ENCODE data around the gene AP3S1.

The AP3S1 gene

DNA sequence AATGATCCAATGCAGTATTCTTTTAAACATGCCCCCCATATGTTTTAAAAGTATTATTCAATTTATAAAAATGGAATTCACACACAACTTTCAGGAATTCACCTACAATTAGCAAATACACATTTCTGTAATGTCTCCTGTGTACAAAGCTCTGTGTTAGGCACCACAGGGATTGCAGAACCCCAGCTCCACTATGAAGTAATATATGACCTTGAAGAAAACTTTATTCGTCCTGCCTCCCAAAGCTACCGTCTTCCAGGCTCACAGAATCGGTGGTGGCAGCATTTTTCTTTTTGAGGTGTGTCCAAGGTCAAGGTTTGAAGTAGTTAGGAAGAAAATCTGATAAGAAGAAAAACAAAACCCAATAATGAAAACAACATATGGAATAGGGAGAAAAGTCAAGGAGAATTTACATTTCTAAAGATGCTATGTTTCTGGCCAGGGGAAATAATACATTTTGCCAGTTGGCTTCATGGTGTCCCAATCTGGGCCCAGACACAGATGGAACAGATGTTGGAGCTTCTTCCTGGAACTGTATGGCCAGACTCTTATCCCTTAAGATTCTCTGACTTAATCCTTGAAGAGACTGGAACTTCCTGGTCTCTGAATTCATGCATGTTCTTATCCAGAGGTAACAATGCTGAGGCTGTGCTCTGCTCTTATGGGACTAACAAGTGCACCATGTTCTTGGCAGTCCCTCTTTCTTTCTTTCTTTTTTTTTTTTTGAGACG lies 98.5 kb downstream of the AP3S1 start:
- peaks cover 0 to 4% of the 10 kb centered on the region in 2 donors for H3K4me1 ChIP-seq (ENCODE audit: control insufficient read depth in 2 of 2, insufficient read depth in 1 of 2, low read depth in 1 of 2, low read length in 2 of 2)
- H3K4me2 ChIP-seq (ENCODE audit: insufficient read depth, low read length, poor library complexity, severe bottlenecking): no peak overlapping the region
- no peaks in the 10 kb centered on the region for H3K36me3 ChIP-seq (replicated peaks in 1 of 2; ENCODE audit: control insufficient read depth in 2 of 2, insufficient read depth in 2 of 2, low read length in 2 of 2)
- no peak overlapping the region for H2BK120ac ChIP-seq (ENCODE audit: low read depth, low read length)
- H2BK5ac ChIP-seq (ENCODE audit: low read length): no peak overlapping the region
- no peak overlapping the region for H3K18ac ChIP-seq (ENCODE audit: low read length)
- H3K79me1 ChIP-seq (ENCODE audit: low read depth, low read length): no peaks in the 10 kb centered on the region
- no peak overlapping the region for H3K23ac ChIP-seq (ENCODE audit: low read depth, low read length, poor library complexity)
- no CpG with 5 or more reads among the region's 4 CpGs for WGBS, 2 donors (ENCODE audit: extremely low coverage in 2 of 2, insufficient read length in 2 of 2, insufficient replicate concordance in 1 of 2)
- no peak overlapping the region for H2AFZ ChIP-seq (ENCODE audit: low read length)
- no peak overlapping the region for H4K91ac ChIP-seq (ENCODE audit: low read depth, low read length, poor library complexity)
- H3K27me3 ChIP-seq (ENCODE audit: control insufficient read depth in 3 of 3, insufficient read depth in 3 of 3, low read depth in 1 of 3, low read length in 3 of 3): no peaks in the 10 kb centered on the region
- H3K9me3 ChIP-seq (replicated peaks in 1 of 2; ENCODE audit: control insufficient read depth in 2 of 2, insufficient read depth in 1 of 2, low read depth in 1 of 2, low read length in 2 of 2): no peaks in the 10 kb centered on the region
- no peak overlapping the region for H3K4ac ChIP-seq (ENCODE audit: low read length)
- H4K8ac ChIP-seq (ENCODE audit: low read depth, low read length): no peak overlapping the region
- no peak overlapping the region for H3K14ac ChIP-seq (ENCODE audit: low read length)
- no peak overlapping the region for H2BK15ac ChIP-seq (ENCODE audit: low read length)
- no peak overlapping the region for H2AK5ac ChIP-seq (ENCODE audit: low read depth, low read length)
- no peak for DNase-seq (ENCODE audit: low spot score)
- H2BK12ac ChIP-seq (ENCODE audit: low read length): no peak overlapping the region
- no peak overlapping the region for H3K9ac ChIP-seq (ENCODE audit: low read depth, low read length, poor library complexity)
- no peak overlapping the region for H3K4me3 ChIP-seq (ENCODE audit: low read length in 2 of 2)
- no peak overlapping the region for H3K27ac ChIP-seq (replicated peaks; ENCODE audit: low read length)

DNA sequence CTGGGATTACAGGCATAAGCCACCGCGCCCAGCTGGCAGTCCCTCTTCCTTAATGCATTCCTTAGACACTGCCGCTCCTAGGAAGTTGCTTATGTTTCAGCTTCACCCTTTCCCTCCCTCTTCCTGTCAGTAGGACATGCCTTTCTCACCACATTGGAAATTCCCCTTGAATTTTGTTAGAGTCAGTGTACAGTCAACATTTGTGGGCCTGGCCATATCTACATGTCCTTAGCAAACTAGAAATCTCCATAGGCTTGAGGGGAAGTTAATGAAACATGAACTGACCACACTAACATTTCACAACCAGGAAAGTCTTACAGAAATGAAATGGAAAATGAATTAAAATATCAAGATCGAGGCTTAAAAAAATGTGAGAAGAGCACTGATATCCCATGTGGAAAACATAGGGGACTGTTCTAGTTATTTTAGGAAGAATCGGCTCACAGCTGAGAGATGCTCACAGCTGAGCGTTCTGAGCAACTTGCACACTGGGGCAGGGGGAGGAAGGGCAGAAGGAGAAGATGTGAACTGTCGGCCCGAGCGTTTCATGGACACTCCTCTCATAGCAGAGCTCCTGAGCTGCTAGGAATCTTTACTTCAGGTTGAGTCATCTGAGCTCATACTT lies 99.4 kb downstream of the AP3S1 start:
- Histone ChIP-seq H2AK5ac (ENCODE audit: low read depth, low read length) (no peak overlapping the region), H4K91ac (ENCODE audit: low read depth, low read length, poor library complexity) (no peak overlapping the region), H2BK5ac (ENCODE audit: low read length) (no peak overlapping the region), H3K27me3 (ENCODE audit: control insufficient read depth in 3 of 3, insufficient read depth in 3 of 3, low read depth in 1 of 3, low read length in 3 of 3) (no peaks in the 10 kb centered on the region), H3K4me3 (ENCODE audit: low read length in 2 of 2) (no peak overlapping the region), H2BK15ac (ENCODE audit: low read length) (no peak overlapping the region), H3K79me1 (ENCODE audit: low read depth, low read length) (no peaks in the 10 kb centered on the region), H3K27ac (replicated peaks; ENCODE audit: low read length) (no peak overlapping the region), H3K23ac (ENCODE audit: low read depth, low read length, poor library complexity) (no peak overlapping the region), H3K36me3 (replicated peaks in 1 of 2; ENCODE audit: control insufficient read depth in 2 of 2, insufficient read depth in 2 of 2, low read length in 2 of 2) (no peaks in the 10 kb centered on the region), H3K9ac (ENCODE audit: low read depth, low read length, poor library complexity) (no peak overlapping the region), H3K4ac (ENCODE audit: low read length) (no peak overlapping the region), H3K9me3 (replicated peaks in 1 of 2; ENCODE audit: control insufficient read depth in 2 of 2, insufficient read depth in 1 of 2, low read depth in 1 of 2, low read length in 2 of 2) (no peaks in the 10 kb centered on the region), H2BK12ac (ENCODE audit: low read length) (no peak overlapping the region), H3K18ac (ENCODE audit: low read length) (no peak overlapping the region), H2BK120ac (ENCODE audit: low read depth, low read length) (no peak overlapping the region), H3K4me1 (ENCODE audit: control insufficient read depth in 2 of 2, insufficient read depth in 1 of 2, low read depth in 1 of 2, low read length in 2 of 2) (peaks cover 0 to 4% of the 10 kb centered on the region in 2 donors), H3K4me2 (ENCODE audit: insufficient read depth, low read length, poor library complexity, severe bottlenecking) (no peak overlapping the region), H2AFZ (ENCODE audit: low read length) (no peak overlapping the region), H3K14ac (ENCODE audit: low read length) (no peak overlapping the region), H4K8ac (ENCODE audit: low read depth, low read length) (no peak overlapping the region)
- no CpG with 5 or more reads among the region's 9 CpGs for WGBS, 2 donors (ENCODE audit: extremely low coverage in 2 of 2, insufficient read length in 2 of 2, insufficient replicate concordance in 1 of 2)
- DNase-seq (ENCODE audit: low spot score): no peak

GRCh38 chr5:115944501-115944900 lies 102.8 kb downstream of the AP3S1 start:
- H3K14ac ChIP-seq (ENCODE audit: low read length): no peak overlapping the region
- H3K79me1 ChIP-seq (ENCODE audit: low read depth, low read length): no peaks in the 10 kb centered on the region
- no peak overlapping the region for H3K4me2 ChIP-seq (ENCODE audit: insufficient read depth, low read length, poor library complexity, severe bottlenecking)
- no peak overlapping the region for H3K23ac ChIP-seq (ENCODE audit: low read depth, low read length, poor library complexity)
- H2BK15ac ChIP-seq (ENCODE audit: low read length): no peak overlapping the region
- H2BK5ac ChIP-seq (ENCODE audit: low read length): no peak overlapping the region
- H2AFZ ChIP-seq (ENCODE audit: low read length): no peak overlapping the region
- H2BK12ac ChIP-seq (ENCODE audit: low read length): no peak overlapping the region
- no peak overlapping the region for H3K18ac ChIP-seq (ENCODE audit: low read length)
- H3K4ac ChIP-seq (ENCODE audit: low read length): no peak overlapping the region
- no peaks in the 10 kb centered on the region for H3K27me3 ChIP-seq (ENCODE audit: control insufficient read depth in 3 of 3, insufficient read depth in 3 of 3, low read depth in 1 of 3, low read length in 3 of 3)
- no peaks in the 10 kb centered on the region for H3K9me3 ChIP-seq (replicated peaks in 1 of 2; ENCODE audit: control insufficient read depth in 2 of 2, insufficient read depth in 1 of 2, low read depth in 1 of 2, low read length in 2 of 2)
- H2AK5ac ChIP-seq (ENCODE audit: low read depth, low read length): no peak overlapping the region
- H3K4me3 ChIP-seq (ENCODE audit: low read length in 2 of 2): no peak overlapping the region
- no peak overlapping the region for H4K8ac ChIP-seq (ENCODE audit: low read depth, low read length)
- no peak for DNase-seq (ENCODE audit: low spot score)
- H2BK120ac ChIP-seq (ENCODE audit: low read depth, low read length): no peak overlapping the region
- no peaks in the 10 kb centered on the region for H3K36me3 ChIP-seq (replicated peaks in 1 of 2; ENCODE audit: control insufficient read depth in 2 of 2, insufficient read depth in 2 of 2, low read length in 2 of 2)
- H4K91ac ChIP-seq (ENCODE audit: low read depth, low read length, poor library complexity): no peak overlapping the region
- H3K4me1 ChIP-seq (ENCODE audit: control insufficient read depth in 2 of 2, insufficient read depth in 1 of 2, low read depth in 1 of 2, low read length in 2 of 2): peaks cover 0 to 2% of the 10 kb centered on the region in 2 donors
- WGBS, 2 donors (ENCODE audit: extremely low coverage in 2 of 2, insufficient read length in 2 of 2, insufficient replicate concordance in 1 of 2): no CpG with 5 or more reads among the region's 3 CpGs
- no peak overlapping the region for H3K9ac ChIP-seq (ENCODE audit: low read depth, low read length, poor library complexity)
- H3K27ac ChIP-seq (replicated peaks; ENCODE audit: low read length): no peak overlapping the region

GRCh38 chr5:115946655-115947054 lies 104.9 kb downstream of the AP3S1 start:
- Histone ChIP-seq H3K14ac (ENCODE audit: low read length) (no peak overlapping the region), H3K9me3 (replicated peaks in 1 of 2; ENCODE audit: control insufficient read depth in 2 of 2, insufficient read depth in 1 of 2, low read depth in 1 of 2, low read length in 2 of 2) (no peaks in the 10 kb centered on the region), H2BK15ac (ENCODE audit: low read length) (no peak overlapping the region), H3K27ac (replicated peaks; ENCODE audit: low read length) (no peak overlapping the region), H3K9ac (ENCODE audit: low read depth, low read length, poor library complexity) (no peak overlapping the region), H2BK12ac (ENCODE audit: low read length) (no peak overlapping the region), H3K23ac (ENCODE audit: low read depth, low read length, poor library complexity) (no peak overlapping the region), H2AFZ (ENCODE audit: low read length) (no peak overlapping the region), H2BK120ac (ENCODE audit: low read depth, low read length) (no peak overlapping the region), H2BK5ac (ENCODE audit: low read length) (no peak overlapping the region), H4K8ac (ENCODE audit: low read depth, low read length) (no peak overlapping the region), H2AK5ac (ENCODE audit: low read depth, low read length) (no peak overlapping the region), H4K91ac (ENCODE audit: low read depth, low read length, poor library complexity) (no peak overlapping the region), H3K27me3 (ENCODE audit: control insufficient read depth in 3 of 3, insufficient read depth in 3 of 3, low read depth in 1 of 3, low read length in 3 of 3) (no peaks in the 10 kb centered on the region), H3K4me3 (ENCODE audit: low read length in 2 of 2) (no peak overlapping the region), H3K79me1 (ENCODE audit: low read depth, low read length) (no peaks in the 10 kb centered on the region), H3K4me1 (ENCODE audit: control insufficient read depth in 2 of 2, insufficient read depth in 1 of 2, low read depth in 1 of 2, low read length in 2 of 2) (peaks cover 0 to 2% of the 10 kb centered on the region in 2 donors), H3K36me3 (replicated peaks in 1 of 2; ENCODE audit: control insufficient read depth in 2 of 2, insufficient read depth in 2 of 2, low read length in 2 of 2) (no peaks in the 10 kb centered on the region), H3K4me2 (ENCODE audit: insufficient read depth, low read length, poor library complexity, severe bottlenecking) (no peak overlapping the region), H3K4ac (ENCODE audit: low read length) (no peak overlapping the region), H3K18ac (ENCODE audit: low read length) (no peak overlapping the region)
- no CpG with 5 or more reads among the region's 2 CpGs for WGBS, 2 donors (ENCODE audit: extremely low coverage in 2 of 2, insufficient read length in 2 of 2, insufficient replicate concordance in 1 of 2)
- no peak for DNase-seq (ENCODE audit: low spot score)
